Natural killer cell (primary cell): ENCODE data around the gene OR2V1. TPM values are rescaled to one million over a fixed set of nuclear protein-coding genes. Genes with fewer than 3 reads are reported as not detected.
"Not testable (repeated sequence)": the region's sequence is repeated elsewhere in the genome, so short reads cannot be mapped to it uniquely, and the experiment has no call there.

ENCODE experiments used
- ATAC-seq, 3 donors: fragments of 150-1000 bp in 2 of 3; fragments of 200-7000 bp in 1 of 3; cut with Tn5 transposase; 1 replicate in 1 of 3; 2 replicates in 2 of 3; pipeline ENCODE4 v1.10.0; 2021; ENCODE audit warnings: mild to moderate bottlenecking in 2 of 3, moderate library complexity in 2 of 3
- DNase-seq, 2 donors: peaks; one replicate each; pipeline versions ENCODE4 v3.0.0 to v3.0.0-alpha.2; 2013 to 2021; ENCODE audit warnings: mixed read lengths in 1 of 2
- H3K27ac ChIP-seq: one replicate; pipeline ENCODE4 v1.5.1; 2013; ENCODE audit warnings: mild to moderate bottlenecking, low read length
- H3K27me3 ChIP-seq: one replicate; pipeline ENCODE4 v1.6.1; 2013; ENCODE audit warnings: low read length; ENCODE audit not compliant: control insufficient read depth, insufficient read depth
- H3K36me3 ChIP-seq: one replicate; pipeline ENCODE4 v1.6.1; 2013; ENCODE audit warnings: low read length; ENCODE audit not compliant: control insufficient read depth, insufficient read depth
- H3K4me1 ChIP-seq: one replicate; pipeline ENCODE4 v1.6.1; 2013; ENCODE audit warnings: low read length; ENCODE audit not compliant: control insufficient read depth, insufficient read depth
- H3K4me3 ChIP-seq: one replicate; pipeline ENCODE4 v1.5.1; 2013; ENCODE audit warnings: low read length
- H3K9me3 ChIP-seq: one replicate; pipeline ENCODE4 v1.6.1; 2013; ENCODE audit warnings: low read length; ENCODE audit not compliant: control insufficient read depth, insufficient read depth
- H3K27ac Mint-ChIP-seq, 2 donors: one replicate each; pipeline ENCODE4 v1.8.0; 2022; ENCODE audit warnings: mild to moderate bottlenecking in 2 of 2, mixed read lengths in 2 of 2, moderate library complexity in 1 of 2
- H3K27me3 Mint-ChIP-seq, 2 donors: one replicate each; pipeline ENCODE4 v1.8.0; 2022; ENCODE audit warnings: low read depth in 2 of 2, mixed read lengths in 2 of 2
- H3K36me3 Mint-ChIP-seq: one replicate; pipeline ENCODE4 v1.8.0; 2022; ENCODE audit warnings: mixed read lengths
- H3K4me1 Mint-ChIP-seq, 2 donors: one replicate each; pipeline ENCODE4 v1.8.0; 2022; ENCODE audit warnings: mixed read lengths in 2 of 2
- H3K4me3 Mint-ChIP-seq: one replicate; pipeline ENCODE4 v1.8.0; 2022; ENCODE audit warnings: mild to moderate bottlenecking, moderate library complexity, mixed read lengths
- H3K9me3 Mint-ChIP-seq, 2 donors: one replicate each; pipeline ENCODE4 v1.8.0; 2022; ENCODE audit warnings: mixed read lengths in 2 of 2
- WGBS: methylation state at CpG from one replicate; pipeline ENCODE4 v1.1.7; 2013; ENCODE audit warnings: missing lambda C conversion rate; ENCODE audit not compliant: insufficient coverage; 5-methylcytosine and 5-hydroxymethylcytosine counted together
- intact Hi-C: fragments of 100-400 bp; cut with micrococcal nuclease; formaldehyde crosslinking; loops from one replicate; pipeline ENCODE4 v1.14.2; 2022
- total RNA-seq, 4 donors: library from RNA; stranded (reverse); fragments of 120-200 nt in 1 of 4; gene quantifications; one replicate each; pipeline versions ENCODE4 v1.2.3 to v1.2.4, GENCODE V29; 2013 to 2022
- TF ChIP-seq, protein P1 (sequence below): fragments of 200-600 bp; IDR thresholded peaks from one replicate; pipeline ENCODE4 v1.8.0; 2022; ENCODE audit warnings: antibody characterized with exemption

OR2V1 gene
- total RNA-seq, 3 donors from 2014 or later (not counting 1 experiment from before 2014, with no cell fraction given): not detected

- no peak overlapping the region for H3K4me3 ChIP-seq
- no peaks in the 10 kb centered on the region for H3K4me1 ChIP-seq
- Mint-ChIP-seq H3K27me3 (peaks cover 23 to 36% of the 10 kb centered on the region in 2 donors), H3K4me1 (no peaks in the 10 kb centered on the region), H3K9me3 (peaks cover under 1 to 6% of the 10 kb centered on the region in 2 donors), H3K4me3 (no peak overlapping the region), H3K27ac (no peak overlapping the region), H3K36me3 (peaks cover 6% of the 10 kb centered on the region)
- TF ChIP-seq, protein P1, sequence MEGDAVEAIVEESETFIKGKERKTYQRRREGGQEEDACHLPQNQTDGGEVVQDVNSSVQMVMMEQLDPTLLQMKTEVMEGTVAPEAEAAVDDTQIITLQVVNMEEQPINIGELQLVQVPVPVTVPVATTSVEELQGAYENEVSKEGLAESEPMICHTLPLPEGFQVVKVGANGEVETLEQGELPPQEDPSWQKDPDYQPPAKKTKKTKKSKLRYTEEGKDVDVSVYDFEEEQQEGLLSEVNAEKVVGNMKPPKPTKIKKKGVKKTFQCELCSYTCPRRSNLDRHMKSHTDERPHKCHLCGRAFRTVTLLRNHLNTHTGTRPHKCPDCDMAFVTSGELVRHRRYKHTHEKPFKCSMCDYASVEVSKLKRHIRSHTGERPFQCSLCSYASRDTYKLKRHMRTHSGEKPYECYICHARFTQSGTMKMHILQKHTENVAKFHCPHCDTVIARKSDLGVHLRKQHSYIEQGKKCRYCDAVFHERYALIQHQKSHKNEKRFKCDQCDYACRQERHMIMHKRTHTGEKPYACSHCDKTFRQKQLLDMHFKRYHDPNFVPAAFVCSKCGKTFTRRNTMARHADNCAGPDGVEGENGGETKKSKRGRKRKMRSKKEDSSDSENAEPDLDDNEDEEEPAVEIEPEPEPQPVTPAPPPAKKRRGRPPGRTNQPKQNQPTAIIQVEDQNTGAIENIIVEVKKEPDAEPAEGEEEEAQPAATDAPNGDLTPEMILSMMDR: no peak
- ATAC-seq (no peak), DNase-seq (no peak)
- no peaks in the 10 kb centered on the region for H3K36me3 ChIP-seq
- H3K27me3 ChIP-seq: peaks cover 3% of the 10 kb centered on the region
- no peak overlapping the region for H3K27ac ChIP-seq
- intact Hi-C loops: no loop called here
- 83% methylated on average over 5 of the region's 6 CpGs for WGBS
- peaks cover 8% of the 10 kb centered on the region for H3K9me3 ChIP-seq
Observed at GRCh38 chr5:181134259-181134658, 3.3 kb upstream of the OR2V1 start.

GRCh38 chr5:181133610-181134231 is 2.8 kb upstream of the OR2V1 start:
- no peaks in the 10 kb centered on the region for H3K36me3 ChIP-seq
- H3K4me1 ChIP-seq: no peaks in the 10 kb centered on the region
- H3K4me3 ChIP-seq: no peak overlapping the region
- intact Hi-C loops: no loop called here
- peaks cover 8% of the 10 kb centered on the region for H3K9me3 ChIP-seq
- no peak overlapping the region for H3K27ac ChIP-seq
- peaks cover 3% of the 10 kb centered on the region for H3K27me3 ChIP-seq
- DNase-seq: no peak
- Mint-ChIP-seq H3K4me1 (no peaks in the 10 kb centered on the region), H3K27me3 (peaks cover 24 to 40% of the 10 kb centered on the region in 2 donors), H3K27ac (no peak overlapping the region), H3K9me3 (peaks cover 0 to 2% of the 10 kb centered on the region in 2 donors), H3K4me3 (no peak overlapping the region), H3K36me3 (peaks cover 6% of the 10 kb centered on the region)
- 53% methylated on average over 9 of the region's 10 CpGs for WGBS
- TF ChIP-seq, protein P1: no peak
- ATAC-seq: no peak

DNA sequence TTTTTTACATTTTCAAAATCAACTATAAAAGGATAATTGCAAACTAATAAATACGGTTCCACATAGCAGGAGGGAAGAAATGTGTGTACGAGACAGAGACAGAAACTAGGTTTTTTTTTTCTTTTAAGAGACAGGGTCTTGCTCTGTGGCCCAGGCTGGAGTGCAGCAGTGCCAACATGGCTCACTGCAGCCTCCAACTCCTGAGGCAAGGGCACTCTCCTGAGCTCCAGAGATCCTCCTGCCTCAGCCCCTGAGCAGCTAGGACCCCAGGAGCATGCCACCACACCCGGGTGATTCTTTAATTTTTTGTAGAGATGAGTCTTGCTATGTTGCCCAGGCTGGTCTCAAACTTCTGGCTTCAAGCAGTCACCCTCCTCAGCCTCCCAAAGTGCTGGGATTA is 2.1 kb upstream of the OR2V1 start:
- Histone ChIP-seq H3K4me1 (no peaks in the 10 kb centered on the region), H3K36me3 (no peaks in the 10 kb centered on the region), H3K4me3 (no peak overlapping the region), H3K9me3 (peaks cover 2% of the 10 kb centered on the region), H3K27me3 (peaks cover 3% of the 10 kb centered on the region), H3K27ac (no peak overlapping the region)
- DNase-seq (no peak), ATAC-seq (no peak)
- H3K4me3 Mint-ChIP-seq: no peak overlapping the region
- peaks cover 30 to 47% of the 10 kb centered on the region in 2 donors for H3K27me3 Mint-ChIP-seq
- H3K36me3 Mint-ChIP-seq: peaks cover 6% of the 10 kb centered on the region
- TF ChIP-seq, protein P1: no peak
- H3K9me3 Mint-ChIP-seq: no peaks in the 10 kb centered on the region
- WGBS: 83% methylated on average over 2 of the region's 3 CpGs
- H3K27ac Mint-ChIP-seq: no peak overlapping the region
- no peaks in the 10 kb centered on the region for H3K4me1 Mint-ChIP-seq
- intact Hi-C loops: no loop called here

GRCh38 chr5:181131514-181131913 is 545 bp upstream of the OR2V1 start:
- Mint-ChIP-seq H3K36me3 (no peaks in the 10 kb centered on the region), H3K9me3 (no peaks in the 10 kb centered on the region), H3K27me3 (peaks cover 34 to 49% of the 10 kb centered on the region in 2 donors), H3K4me3 (no peak overlapping the region), H3K27ac (no peak overlapping the region), H3K4me1 (no peaks in the 10 kb centered on the region)
- no peaks in the 10 kb centered on the region for H3K4me1 ChIP-seq
- ATAC-seq: no peak
- no peaks in the 10 kb centered on the region for H3K36me3 ChIP-seq
- H3K27me3 ChIP-seq: peaks cover 3% of the 10 kb centered on the region
- TF ChIP-seq, protein P1: no peak
- no peaks in the 10 kb centered on the region for H3K9me3 ChIP-seq
- no peak overlapping the region for H3K27ac ChIP-seq
- no peak for DNase-seq
- 82% methylated on average over 11 of the region's 11 CpGs for WGBS
- intact Hi-C loops: no loop called here
- H3K4me3 ChIP-seq: no peak overlapping the region

- H3K4me3 ChIP-seq, H3K36me3 ChIP-seq, ATAC-seq, H3K36me3 Mint-ChIP-seq, H3K27ac Mint-ChIP-seq, H3K4me1 Mint-ChIP-seq, H3K4me1 ChIP-seq, DNase-seq, H3K9me3 ChIP-seq, H3K9me3 Mint-ChIP-seq, H3K4me3 Mint-ChIP-seq, intact Hi-C loops, H3K27me3 ChIP-seq, H3K27ac ChIP-seq: not testable (repeated sequence)
- WGBS: 67% methylated on average over 8 of the region's 9 CpGs
- peaks cover 32 to 54% of the 10 kb centered on the region in 2 donors for H3K27me3 Mint-ChIP-seq
Observed at GRCh38 chr5:181130081-181130480, 888 bp downstream of the OR2V1 start.
